ENCODE measurements around the gene MAF.

The MAF gene

DNA sequence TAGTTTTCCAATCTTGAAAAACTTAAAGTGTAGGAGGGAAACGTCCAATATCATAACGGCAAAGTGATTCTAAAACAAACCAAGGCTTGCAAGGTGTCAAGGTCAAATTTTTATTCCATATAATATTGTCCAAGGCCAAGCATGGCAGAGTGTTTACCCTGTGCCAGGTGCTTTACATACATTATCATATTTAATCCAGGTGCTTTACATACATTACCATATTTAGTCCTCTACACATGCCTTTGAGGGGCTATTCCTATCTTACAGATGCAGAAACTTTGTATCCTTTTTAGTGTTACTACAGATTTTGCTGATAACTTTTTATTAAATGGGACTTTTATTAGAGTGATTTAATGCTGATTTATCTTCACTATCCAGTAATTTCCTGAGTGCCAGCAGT, 23.9 kb downstream of the MAF start:
- no peak for TF ChIP-seq EZH2 (IDR thresholded peaks at IDR 0.05; ENCODE audit: borderline replicate concordance, low read depth, low read length, severe bottlenecking)
- TF ChIP-seq, protein P1, sequence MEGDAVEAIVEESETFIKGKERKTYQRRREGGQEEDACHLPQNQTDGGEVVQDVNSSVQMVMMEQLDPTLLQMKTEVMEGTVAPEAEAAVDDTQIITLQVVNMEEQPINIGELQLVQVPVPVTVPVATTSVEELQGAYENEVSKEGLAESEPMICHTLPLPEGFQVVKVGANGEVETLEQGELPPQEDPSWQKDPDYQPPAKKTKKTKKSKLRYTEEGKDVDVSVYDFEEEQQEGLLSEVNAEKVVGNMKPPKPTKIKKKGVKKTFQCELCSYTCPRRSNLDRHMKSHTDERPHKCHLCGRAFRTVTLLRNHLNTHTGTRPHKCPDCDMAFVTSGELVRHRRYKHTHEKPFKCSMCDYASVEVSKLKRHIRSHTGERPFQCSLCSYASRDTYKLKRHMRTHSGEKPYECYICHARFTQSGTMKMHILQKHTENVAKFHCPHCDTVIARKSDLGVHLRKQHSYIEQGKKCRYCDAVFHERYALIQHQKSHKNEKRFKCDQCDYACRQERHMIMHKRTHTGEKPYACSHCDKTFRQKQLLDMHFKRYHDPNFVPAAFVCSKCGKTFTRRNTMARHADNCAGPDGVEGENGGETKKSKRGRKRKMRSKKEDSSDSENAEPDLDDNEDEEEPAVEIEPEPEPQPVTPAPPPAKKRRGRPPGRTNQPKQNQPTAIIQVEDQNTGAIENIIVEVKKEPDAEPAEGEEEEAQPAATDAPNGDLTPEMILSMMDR (IDR thresholded peaks at IDR 0.05; ENCODE audit: borderline replicate concordance, extremely low read depth, low read length, poor library complexity, severe bottlenecking), result no peak
- Histone ChIP-seq H3K27ac (ENCODE audit: low read length) (no peak overlapping the region), H3K9me3 (ENCODE audit: insufficient read depth, low read length, severe bottlenecking) (no peaks in the 10 kb centered on the region), H4K20me1 (ENCODE audit: insufficient read depth, low read length) (no peaks in the 10 kb centered on the region), H3K79me2 (ENCODE audit: insufficient read depth, low read length) (no peaks in the 10 kb centered on the region), H3K4me3 (ENCODE audit: low read depth in 1 of 2, low read length in 2 of 2) (no peak overlapping the region), H3K9ac (ENCODE audit: low read depth, low read length) (no peak overlapping the region), H3K4me2 (ENCODE audit: insufficient read depth, low read length) (no peak overlapping the region), H3K27me3 (ENCODE audit: insufficient read depth, low read length, poor library complexity) (peaks cover 42% of the 10 kb centered on the region), H2AFZ (ENCODE audit: low read depth, low read length) (no peak overlapping the region), H3K4me1 (ENCODE audit: insufficient read depth, low read length) (no peaks in the 10 kb centered on the region), H3K36me3 (ENCODE audit: insufficient read depth, low read length) (no peaks in the 10 kb centered on the region)
- ATAC-seq (ENCODE audit: insufficient read depth, low read depth) (no peak), DNase-seq (no peak)

DNA sequence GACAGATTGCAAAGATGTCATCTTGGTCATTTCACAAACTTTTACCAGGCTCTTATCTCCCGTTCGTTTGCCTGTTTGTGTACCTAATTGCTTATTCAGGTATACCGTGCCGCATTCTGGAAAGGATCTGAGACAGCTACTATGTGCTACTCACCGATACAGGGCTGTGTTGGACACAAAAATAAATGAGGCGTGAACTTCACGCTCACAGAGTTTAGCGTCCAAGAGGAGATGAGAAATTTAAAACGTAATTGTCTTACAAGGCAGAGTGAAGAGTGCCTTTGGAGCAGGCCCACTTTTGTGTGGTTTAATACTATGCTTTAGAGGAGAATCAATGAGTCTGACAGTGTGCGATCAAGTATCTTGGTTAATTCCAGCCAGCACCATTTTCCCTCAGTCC, 26.7 kb downstream of the MAF start:
- H3K36me3 ChIP-seq (ENCODE audit: insufficient read depth, low read length), result no peaks in the 10 kb centered on the region
- no peak overlapping the region for H3K9ac ChIP-seq (ENCODE audit: low read depth, low read length)
- H3K4me2 ChIP-seq (ENCODE audit: insufficient read depth, low read length), result no peak overlapping the region
- H3K79me2 ChIP-seq (ENCODE audit: insufficient read depth, low read length), result no peaks in the 10 kb centered on the region
- no peak overlapping the region for H2AFZ ChIP-seq (ENCODE audit: low read depth, low read length)
- H3K4me1 ChIP-seq (ENCODE audit: insufficient read depth, low read length), result no peaks in the 10 kb centered on the region
- no peaks in the 10 kb centered on the region for H3K9me3 ChIP-seq (ENCODE audit: insufficient read depth, low read length, severe bottlenecking)
- DNase-seq (no peak), ATAC-seq (ENCODE audit: insufficient read depth, low read depth) (no peak)
- no peak overlapping the region for H3K4me3 ChIP-seq (ENCODE audit: low read depth in 1 of 2, low read length in 2 of 2)
- TF ChIP-seq EZH2 (IDR thresholded peaks at IDR 0.05; ENCODE audit: borderline replicate concordance, low read depth, low read length, severe bottlenecking), result no peak
- TF ChIP-seq, protein P1 (IDR thresholded peaks at IDR 0.05; ENCODE audit: borderline replicate concordance, extremely low read depth, low read length, poor library complexity, severe bottlenecking), result no peak
- H3K27me3 ChIP-seq (ENCODE audit: insufficient read depth, low read length, poor library complexity), result peaks cover 32% of the 10 kb centered on the region
- H4K20me1 ChIP-seq (ENCODE audit: insufficient read depth, low read length), result no peaks in the 10 kb centered on the region
- no peak overlapping the region for H3K27ac ChIP-seq (ENCODE audit: low read length)

DNA sequence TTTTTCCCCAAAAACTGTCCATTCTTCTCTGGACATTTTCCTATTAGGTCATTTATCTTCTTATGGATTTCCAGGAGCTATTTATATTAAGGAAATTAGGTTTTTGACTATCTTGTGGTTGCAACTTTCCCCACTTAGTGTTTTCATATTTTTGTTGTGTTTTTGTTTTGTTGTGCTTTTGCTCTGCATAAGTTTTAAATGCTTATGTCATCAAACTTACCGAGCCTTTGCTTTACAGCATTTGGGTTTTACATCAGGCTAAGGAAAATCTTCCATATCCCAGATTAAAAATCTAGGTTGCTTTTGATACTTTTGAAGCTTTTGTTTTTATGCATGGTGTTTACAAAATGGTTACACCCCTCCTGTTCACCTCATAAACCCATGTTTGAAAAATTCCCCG, 27.5 kb downstream of the MAF start:
- DNase-seq, result no peak
- TF ChIP-seq, protein P1 (IDR thresholded peaks at IDR 0.05; ENCODE audit: borderline replicate concordance, extremely low read depth, low read length, poor library complexity, severe bottlenecking), result no peak
- TF ChIP-seq EZH2 (IDR thresholded peaks at IDR 0.05; ENCODE audit: borderline replicate concordance, low read depth, low read length, severe bottlenecking), result no peak
- H3K4me3 ChIP-seq (ENCODE audit: low read depth in 1 of 2, low read length in 2 of 2), result no peak overlapping the region
- H3K4me1 ChIP-seq (ENCODE audit: insufficient read depth, low read length), result no peaks in the 10 kb centered on the region
- H3K36me3 ChIP-seq (ENCODE audit: insufficient read depth, low read length), result no peaks in the 10 kb centered on the region
- no peaks in the 10 kb centered on the region for H4K20me1 ChIP-seq (ENCODE audit: insufficient read depth, low read length)
- no peak for ATAC-seq (ENCODE audit: insufficient read depth, low read depth)
- H3K4me2 ChIP-seq (ENCODE audit: insufficient read depth, low read length), result no peak overlapping the region
- no peaks in the 10 kb centered on the region for H3K79me2 ChIP-seq (ENCODE audit: insufficient read depth, low read length)
- no peak overlapping the region for H3K9ac ChIP-seq (ENCODE audit: low read depth, low read length)
- peaks cover 30% of the 10 kb centered on the region for H3K27me3 ChIP-seq (ENCODE audit: insufficient read depth, low read length, poor library complexity)
- H3K27ac ChIP-seq (ENCODE audit: low read length), result no peak overlapping the region
- H2AFZ ChIP-seq (ENCODE audit: low read depth, low read length), result no peak overlapping the region
- H3K9me3 ChIP-seq (ENCODE audit: insufficient read depth, low read length, severe bottlenecking), result no peaks in the 10 kb centered on the region

All from DND-41 (cell line).